ENCODE measurements around the gene FAM210B.

DNA sequence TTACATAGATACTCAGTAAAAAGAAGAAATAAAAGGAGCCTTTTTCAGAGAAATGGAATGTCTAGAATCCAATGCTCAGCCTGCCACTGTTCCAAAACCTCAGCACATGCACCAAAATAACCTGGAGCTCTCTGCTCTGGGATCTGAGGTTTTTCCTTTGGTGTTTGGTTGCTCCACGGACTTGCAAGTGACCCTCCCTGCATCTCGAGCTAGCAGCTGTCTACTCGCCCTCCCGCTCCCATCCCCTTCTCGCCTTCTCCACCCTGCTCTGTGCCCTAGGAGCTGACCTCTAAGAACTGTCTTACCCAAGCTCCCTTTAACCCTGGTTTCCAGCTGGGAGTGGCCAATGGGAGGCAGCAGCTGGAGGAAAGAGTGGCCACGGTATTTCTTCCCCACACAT is 35.1 kb upstream of the FAM210B start:
- TF ChIP-seq, protein P1, sequence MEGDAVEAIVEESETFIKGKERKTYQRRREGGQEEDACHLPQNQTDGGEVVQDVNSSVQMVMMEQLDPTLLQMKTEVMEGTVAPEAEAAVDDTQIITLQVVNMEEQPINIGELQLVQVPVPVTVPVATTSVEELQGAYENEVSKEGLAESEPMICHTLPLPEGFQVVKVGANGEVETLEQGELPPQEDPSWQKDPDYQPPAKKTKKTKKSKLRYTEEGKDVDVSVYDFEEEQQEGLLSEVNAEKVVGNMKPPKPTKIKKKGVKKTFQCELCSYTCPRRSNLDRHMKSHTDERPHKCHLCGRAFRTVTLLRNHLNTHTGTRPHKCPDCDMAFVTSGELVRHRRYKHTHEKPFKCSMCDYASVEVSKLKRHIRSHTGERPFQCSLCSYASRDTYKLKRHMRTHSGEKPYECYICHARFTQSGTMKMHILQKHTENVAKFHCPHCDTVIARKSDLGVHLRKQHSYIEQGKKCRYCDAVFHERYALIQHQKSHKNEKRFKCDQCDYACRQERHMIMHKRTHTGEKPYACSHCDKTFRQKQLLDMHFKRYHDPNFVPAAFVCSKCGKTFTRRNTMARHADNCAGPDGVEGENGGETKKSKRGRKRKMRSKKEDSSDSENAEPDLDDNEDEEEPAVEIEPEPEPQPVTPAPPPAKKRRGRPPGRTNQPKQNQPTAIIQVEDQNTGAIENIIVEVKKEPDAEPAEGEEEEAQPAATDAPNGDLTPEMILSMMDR (IDR thresholded peaks at IDR 0.05; ENCODE audit: insufficient read depth, low read length): no peak
- TF ChIP-seq POLR2AphosphoS5 (IDR thresholded peaks at IDR 0.05; ENCODE audit: low read depth) (no peak), SPI1 (IDR thresholded peaks at IDR 0.05; ENCODE audit: borderline replicate concordance, low read depth) (no peak)
- TF ChIP-seq, protein P2, sequence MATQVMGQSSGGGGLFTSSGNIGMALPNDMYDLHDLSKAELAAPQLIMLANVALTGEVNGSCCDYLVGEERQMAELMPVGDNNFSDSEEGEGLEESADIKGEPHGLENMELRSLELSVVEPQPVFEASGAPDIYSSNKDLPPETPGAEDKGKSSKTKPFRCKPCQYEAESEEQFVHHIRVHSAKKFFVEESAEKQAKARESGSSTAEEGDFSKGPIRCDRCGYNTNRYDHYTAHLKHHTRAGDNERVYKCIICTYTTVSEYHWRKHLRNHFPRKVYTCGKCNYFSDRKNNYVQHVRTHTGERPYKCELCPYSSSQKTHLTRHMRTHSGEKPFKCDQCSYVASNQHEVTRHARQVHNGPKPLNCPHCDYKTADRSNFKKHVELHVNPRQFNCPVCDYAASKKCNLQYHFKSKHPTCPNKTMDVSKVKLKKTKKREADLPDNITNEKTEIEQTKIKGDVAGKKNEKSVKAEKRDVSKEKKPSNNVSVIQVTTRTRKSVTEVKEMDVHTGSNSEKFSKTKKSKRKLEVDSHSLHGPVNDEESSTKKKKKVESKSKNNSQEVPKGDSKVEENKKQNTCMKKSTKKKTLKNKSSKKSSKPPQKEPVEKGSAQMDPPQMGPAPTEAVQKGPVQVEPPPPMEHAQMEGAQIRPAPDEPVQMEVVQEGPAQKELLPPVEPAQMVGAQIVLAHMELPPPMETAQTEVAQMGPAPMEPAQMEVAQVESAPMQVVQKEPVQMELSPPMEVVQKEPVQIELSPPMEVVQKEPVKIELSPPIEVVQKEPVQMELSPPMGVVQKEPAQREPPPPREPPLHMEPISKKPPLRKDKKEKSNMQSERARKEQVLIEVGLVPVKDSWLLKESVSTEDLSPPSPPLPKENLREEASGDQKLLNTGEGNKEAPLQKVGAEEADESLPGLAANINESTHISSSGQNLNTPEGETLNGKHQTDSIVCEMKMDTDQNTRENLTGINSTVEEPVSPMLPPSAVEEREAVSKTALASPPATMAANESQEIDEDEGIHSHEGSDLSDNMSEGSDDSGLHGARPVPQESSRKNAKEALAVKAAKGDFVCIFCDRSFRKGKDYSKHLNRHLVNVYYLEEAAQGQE (IDR thresholded peaks at IDR 0.05; ENCODE audit: insufficient replicate concordance, low read depth): no peak
